Fibroblast of the aortic adventitia (primary cell): ENCODE measurements around the gene RTRAF. TPM values are rescaled to one million over a fixed set of nuclear protein-coding genes. Genes with fewer than 3 reads are reported as not detected.

Experiments used
- DNase-seq: peaks from one replicate; pipeline ENCODE4 v3.0.0-alpha.2; 2010; ENCODE audit warnings: low read depth
- H3K4me3 ChIP-seq: 2 replicates; pipeline ENCODE4 v1.5.1; 2011; ENCODE audit warnings: low read depth, mild to moderate bottlenecking, control low read depth, low read length, moderate library complexity
- total RNA-seq: library from RNA; depleted of rRNA; stranded (reverse); fragments of >200 nt; gene quantifications from 2 replicates; pipeline ENCODE4 v1.2.3, GENCODE V29; 2012; ENCODE audit warnings: low replicate concordance
- TF ChIP-seq, protein P1 (sequence below): IDR thresholded peaks from 2 replicates; pipeline ENCODE4 v1.5.1; 2011; ENCODE audit warnings: mild to moderate bottlenecking, low read length, control low read depth, inconsistent platforms; ENCODE audit not compliant: insufficient read depth

Gene RTRAF
- total RNA-seq, 1 donor: 98.2 TPM

DNA sequence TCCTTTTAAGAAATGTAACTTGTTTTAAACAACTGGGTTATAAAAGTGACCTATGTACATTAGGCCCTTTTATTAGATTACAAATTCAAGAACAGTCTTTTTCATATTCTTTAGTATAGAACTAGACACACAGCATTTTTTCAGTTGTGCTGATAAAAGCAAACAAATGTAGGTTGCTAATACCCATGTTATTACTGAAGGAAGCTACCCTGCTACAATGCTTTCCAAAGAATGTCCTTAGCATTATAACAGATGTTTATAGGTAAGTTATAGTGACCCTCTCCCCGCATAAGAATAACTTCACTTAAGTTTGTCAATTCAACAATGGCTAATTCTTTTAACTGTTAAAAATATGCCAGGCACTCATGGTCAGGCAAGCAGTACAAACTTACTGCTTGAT, 17.9 kb downstream of the RTRAF start:
- TF ChIP-seq, protein P1, sequence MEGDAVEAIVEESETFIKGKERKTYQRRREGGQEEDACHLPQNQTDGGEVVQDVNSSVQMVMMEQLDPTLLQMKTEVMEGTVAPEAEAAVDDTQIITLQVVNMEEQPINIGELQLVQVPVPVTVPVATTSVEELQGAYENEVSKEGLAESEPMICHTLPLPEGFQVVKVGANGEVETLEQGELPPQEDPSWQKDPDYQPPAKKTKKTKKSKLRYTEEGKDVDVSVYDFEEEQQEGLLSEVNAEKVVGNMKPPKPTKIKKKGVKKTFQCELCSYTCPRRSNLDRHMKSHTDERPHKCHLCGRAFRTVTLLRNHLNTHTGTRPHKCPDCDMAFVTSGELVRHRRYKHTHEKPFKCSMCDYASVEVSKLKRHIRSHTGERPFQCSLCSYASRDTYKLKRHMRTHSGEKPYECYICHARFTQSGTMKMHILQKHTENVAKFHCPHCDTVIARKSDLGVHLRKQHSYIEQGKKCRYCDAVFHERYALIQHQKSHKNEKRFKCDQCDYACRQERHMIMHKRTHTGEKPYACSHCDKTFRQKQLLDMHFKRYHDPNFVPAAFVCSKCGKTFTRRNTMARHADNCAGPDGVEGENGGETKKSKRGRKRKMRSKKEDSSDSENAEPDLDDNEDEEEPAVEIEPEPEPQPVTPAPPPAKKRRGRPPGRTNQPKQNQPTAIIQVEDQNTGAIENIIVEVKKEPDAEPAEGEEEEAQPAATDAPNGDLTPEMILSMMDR: no peak
- no peak for DNase-seq
- H3K4me3 ChIP-seq: no peak overlapping the region

DNA sequence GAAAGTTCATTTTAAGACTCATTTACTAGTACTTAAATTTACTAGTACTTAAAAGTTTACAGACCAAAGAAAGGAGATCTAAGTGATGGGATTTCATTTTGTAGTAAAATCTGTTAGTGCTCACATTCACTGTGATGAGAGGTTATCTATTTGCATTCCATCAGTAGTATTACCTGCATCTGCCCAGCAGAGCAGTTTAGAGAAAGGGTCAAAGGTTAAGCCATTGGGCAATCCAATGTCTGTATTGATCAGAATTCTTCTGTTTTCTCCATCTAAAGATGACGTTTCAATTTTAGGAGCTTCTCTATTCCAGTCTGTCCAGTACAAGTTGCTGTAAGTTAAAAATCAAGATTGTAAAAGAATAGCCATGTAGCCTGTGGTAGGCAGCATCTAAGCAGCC, 18.3 kb downstream of the RTRAF start:
- TF ChIP-seq, protein P1: no peak
- no peak overlapping the region for H3K4me3 ChIP-seq
- DNase-seq: no peak

DNA sequence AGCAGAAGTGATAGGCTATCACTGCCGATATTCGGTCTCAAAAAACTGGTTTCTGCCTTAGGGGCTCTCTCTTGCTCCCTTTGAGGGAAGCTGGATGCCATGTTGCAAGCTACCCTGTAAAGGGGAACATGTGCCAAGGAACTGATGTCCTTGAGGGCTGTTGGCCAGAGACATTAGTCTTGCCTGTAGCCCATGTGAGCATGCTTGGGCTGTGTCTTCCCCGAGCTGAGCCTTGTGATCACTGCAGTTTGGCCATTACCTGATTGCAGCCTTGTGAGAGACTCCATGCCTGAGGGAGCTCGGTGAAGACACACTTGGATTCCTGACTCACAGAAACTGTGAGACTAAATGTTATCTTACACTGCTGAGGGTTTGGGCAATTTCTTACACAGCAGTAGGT, 18.8 kb downstream of the RTRAF start:
- no peak for DNase-seq
- no peak overlapping the region for H3K4me3 ChIP-seq
- TF ChIP-seq, protein P1: no peak

DNA sequence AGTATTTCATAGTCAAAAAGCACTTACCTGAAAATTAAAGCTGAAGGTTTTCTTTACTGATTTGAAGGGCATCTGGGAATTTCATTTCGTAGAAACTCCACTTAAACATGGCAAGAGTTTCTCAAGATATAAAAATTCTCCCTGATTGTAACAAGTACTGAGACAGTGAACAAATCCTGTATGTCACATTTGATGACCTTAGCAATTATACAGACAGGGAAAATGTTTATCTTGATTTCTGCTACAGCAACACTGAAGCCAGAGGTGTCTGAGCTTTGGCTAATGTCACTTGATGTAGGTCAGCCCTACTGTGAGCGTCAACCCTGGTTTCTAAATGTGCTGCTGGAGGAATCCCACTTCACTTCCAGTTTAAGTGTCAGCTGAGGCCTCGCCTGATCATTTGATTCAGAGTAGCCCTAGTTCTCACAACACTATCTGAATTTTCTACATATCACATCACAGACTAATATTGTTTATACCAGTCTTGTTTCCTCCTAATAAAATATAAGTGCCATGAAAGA, 20.9 kb downstream of the RTRAF start:
- no peak for DNase-seq
- H3K4me3 ChIP-seq: no peak overlapping the region
- TF ChIP-seq, protein P1: no peak

DNA sequence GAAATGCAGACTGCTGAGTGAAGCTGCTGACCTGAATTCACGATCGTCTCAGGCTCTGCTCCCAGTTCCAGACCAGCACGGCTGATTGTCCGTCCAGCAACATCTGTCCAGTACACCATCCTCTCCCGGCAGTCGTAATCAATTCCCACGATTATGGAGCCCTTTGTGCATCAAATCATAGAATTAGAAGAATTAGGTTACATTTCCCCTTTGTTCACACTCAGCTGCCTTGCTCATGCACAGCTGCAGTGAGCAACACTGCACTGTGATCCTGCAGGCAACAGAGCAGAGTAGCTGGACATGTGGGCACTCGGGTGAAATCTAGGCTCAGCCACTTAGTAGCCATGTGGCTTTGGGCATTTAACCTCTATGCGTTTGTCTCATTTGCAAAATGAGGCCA, 22.2 kb downstream of the RTRAF start:
- DNase-seq: no peak
- TF ChIP-seq, protein P1: no peak
- H3K4me3 ChIP-seq: no peak overlapping the region

DNA sequence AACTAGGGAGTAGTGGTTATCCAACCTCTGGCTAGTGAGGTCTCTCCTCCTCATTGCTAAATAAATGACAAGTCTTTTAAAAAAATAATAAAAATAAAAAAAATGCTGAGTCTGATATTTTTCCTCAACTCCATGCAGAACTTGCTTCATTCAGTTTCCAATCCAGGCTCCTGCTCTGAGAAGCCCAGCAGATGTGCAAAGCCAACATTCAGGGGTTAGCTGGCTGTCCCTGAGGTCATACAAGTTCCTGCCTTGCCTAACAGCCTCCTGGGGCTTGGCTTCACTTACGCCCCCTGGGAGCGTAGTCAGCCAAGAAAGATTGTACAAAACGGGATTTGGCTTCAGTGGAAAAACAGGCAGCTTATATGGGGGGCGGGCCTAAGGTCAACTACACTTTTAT, 23.3 kb downstream of the RTRAF start:
- TF ChIP-seq, protein P1: no peak
- no peak overlapping the region for H3K4me3 ChIP-seq
- DNase-seq: peak; percentile 74

DNA sequence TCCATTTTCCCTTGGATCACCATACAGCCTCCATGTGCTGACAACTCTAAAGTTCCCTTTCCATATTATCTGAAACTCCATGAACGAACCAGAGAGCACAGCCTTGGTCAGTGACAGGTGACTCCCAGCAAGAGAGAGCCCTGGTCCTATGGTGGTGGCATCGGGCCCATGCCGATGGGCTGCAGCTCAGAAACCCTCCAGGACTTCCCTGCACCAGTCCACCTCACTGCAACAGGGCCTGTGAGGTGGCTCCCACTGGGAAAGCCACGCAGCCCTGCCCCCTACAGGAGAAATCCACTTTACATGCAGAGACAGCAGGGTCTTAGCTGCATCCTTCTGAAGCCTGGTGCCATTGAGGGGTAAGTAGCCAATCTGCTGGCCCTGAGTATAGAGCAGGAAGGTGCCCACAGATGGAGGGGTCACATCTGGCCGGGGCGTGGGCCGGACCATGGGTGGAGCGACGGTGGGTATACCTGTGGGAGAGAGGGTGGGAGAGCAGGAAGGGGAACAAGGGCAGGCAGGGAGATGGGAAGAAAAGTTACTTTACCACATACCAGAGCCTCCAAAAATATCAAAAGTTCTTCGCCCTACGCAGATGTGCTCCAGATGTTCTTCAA, 24.7 kb downstream of the RTRAF start:
- no peak for DNase-seq
- TF ChIP-seq, protein P1: peak; percentile 16

More for the DNA sequence above, 24.7 kb downstream of the RTRAF start:
- H3K4me3 ChIP-seq: no peak overlapping the region
